RPMI8226 (cell line): ENCODE data around the gene STX1B.
"Not testable (repeated sequence)": the region's sequence is repeated elsewhere in the genome, so short reads cannot be mapped to it uniquely, and the experiment has no call there.

Source experiments
- DNase-seq: peaks from one replicate; pipeline ENCODE4 v3.0.0-alpha.2; 2015

The STX1B gene

DNA sequence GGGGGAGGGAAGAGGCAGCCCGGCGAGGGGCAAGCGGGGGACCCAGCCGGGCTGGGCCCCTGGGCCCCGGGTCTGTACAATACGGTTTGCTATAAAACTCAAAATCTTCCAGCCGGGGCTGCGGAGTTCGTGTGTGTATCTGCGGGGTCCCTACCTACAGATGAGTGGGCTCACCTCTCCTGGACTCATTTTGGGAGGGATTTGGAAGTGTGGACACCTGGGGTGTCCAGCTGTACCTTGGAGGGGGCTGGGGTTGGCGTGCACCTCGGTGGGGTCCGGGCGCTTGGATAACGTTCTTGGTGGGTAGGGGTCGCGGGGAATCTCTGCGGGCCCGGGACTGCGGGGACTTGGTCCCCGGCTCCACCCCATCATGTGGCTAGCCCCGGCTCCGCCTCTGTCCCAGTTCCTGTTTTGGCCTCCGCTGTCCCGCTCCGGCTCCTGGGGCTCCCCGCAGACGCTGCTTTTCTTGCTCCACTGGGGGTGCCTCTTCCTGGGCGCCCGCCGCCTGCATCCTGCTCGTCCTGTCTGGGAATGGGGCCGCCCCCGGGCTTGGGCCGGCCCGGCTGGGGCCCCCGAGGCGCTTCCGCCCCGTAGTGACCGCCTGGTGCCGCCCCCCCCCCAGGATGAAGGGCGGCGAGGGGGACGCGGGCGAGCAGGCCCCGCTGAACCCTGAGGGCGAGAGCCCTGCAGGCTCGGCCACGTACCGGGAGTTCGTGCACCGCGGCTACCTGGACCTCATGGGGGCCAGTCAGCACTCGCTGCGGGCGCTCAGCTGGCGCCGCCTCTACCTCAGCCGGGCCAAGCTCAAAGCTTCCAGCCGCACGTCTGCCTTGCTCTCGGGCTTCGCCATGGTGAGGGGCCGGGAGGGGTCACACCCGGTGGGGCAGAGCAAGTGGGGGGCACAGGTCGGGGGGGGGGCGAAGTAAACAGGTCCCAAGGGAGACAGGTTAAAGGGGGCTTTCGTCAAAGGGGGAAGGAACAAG, 61.5 kb downstream of the STX1B start, which contains the start of gene ORAI3:
ORAI3 (plus strand) TSS at position 402 of the 983 bp plus-strand sequence; CDS start at position 624, 222 bp downstream.
- peak; percentile 88 for DNase-seq

DNA sequence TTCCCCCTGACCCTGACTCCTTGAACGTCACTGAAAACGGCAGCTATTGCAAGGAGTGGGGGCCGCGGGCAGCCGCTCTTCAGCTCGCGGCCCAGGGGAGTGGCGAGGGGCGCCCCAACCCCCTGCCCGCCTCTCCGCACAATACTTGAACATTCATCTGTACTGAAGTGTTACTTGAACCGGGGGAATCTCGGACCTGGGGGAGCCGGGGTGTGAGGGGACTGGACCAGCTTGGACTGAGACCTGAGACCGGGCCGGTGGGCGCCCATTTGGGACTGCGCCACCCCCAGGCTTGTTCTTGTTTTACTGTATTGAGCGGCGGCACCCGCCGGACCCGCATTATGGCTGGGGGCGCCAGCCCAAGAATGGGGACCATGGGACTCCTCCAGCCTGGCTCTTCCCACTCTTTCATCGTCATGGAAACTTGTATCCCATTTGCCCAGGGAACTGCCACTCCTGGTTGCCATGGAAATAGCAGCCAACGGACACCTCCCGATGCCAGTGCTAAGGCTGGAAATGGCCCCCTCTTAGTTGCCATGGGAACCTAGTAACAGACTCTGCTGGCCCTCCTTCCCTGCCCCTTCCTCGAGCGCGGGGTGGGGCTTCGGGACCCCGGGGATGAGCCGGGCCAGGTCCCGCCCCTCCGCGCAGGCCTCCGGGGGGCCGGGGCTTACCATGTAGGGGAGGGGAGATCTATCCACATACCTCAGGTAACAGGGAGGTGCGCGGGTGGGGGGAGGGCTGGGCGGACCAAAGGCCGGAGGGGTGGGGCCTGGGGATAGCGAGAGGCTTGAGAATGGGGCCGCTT, 62.4 kb downstream of the STX1B start:
- DNase-seq, result no peak

DNA sequence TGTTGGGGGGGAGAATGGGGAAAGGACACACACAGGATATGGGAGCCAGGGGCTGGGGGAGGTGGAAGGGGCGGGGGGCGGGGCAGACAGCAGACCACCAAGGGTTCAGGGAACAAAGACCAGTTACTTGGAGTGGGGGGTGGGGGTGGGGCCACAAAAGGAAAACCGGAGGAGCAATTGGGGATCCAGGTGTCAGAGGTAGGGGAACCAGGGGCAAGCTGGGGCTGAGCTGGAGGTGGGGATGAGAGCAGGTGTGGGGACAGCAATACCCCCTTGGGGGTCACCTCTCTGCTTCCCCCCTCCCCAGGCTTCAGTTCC, 62.9 kb downstream of the STX1B start:
- no peak for DNase-seq

DNA sequence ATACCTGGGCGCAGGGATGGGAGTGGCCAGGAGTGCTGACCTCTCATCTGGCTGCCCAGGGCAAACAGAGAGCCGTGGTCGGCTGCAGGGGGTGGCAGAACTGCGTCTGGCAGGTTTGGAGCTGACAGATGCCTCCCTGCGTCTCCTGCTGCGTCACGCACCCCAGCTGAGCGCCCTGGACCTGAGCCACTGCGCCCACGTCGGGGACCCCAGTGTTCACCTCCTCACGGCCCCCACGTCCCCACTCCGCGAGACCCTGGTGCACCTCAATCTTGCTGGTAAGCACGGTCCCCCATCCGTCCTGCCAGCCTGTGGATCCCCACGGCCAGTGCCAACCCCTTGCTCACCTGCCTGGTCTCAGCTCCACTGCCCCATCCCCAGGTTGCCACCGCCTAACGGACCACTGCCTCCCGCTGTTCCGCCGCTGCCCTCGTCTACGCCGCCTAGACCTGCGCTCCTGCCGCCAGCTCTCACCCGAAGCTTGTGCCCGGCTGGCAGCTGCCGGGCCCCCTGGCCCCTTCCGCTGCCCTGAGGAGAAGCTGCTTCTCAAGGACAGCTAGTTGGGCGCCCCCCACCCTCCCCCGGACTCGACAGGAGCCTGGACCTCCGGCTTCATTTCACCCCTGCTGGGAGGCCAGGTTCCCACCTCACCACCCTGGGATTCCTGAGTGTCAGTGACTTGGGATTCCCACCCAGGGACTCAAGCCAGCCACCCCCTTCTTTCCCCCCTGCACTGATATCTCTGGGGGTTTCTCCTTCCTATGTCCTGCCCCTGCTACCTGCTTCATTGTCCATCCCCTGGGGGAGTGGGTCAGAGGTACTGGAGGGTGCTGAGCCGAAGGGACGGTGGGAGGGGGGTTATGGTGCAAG, 63.5 kb downstream of the STX1B start:
- DNase-seq, result no peak

DNA sequence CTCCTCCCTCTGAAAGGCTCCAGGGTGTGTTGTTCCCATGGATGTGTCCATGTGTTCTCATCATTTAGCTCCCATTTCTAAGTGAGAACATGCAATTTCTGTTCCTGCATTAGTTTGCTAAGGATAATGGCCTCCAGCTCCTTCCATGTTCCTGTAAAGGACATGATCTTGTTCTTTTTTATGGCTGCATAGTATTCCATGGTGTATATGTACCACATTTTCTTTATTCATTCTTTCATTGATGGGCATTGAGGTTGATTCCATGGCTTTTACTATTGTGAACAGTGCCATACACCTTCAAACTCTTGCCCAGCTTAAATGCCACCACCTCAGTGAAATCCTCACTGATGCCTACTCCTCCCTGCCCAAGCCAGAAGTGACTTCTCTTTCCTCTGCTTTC, 66.1 kb downstream of the STX1B start:
- DNase-seq, result no peak

DNA sequence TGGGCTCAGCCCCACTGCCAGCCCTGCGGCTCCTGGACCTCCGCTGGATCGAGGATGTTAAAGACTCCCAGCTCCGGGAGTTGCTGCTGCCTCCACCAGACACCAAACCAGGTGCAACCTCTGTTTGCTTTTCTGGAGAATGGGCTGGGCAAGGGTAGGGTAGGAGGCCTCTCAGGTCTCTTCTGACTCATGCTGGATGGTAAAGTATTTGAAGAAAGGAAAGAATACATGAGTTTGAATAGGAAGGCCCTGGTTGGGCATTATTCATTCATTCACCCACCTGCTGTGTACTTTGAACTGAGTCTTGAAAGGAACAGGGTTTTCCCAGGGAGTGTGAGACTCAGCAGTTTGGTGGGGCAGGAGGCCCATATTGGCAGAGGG, 68.0 kb downstream of the STX1B start:
- DNase-seq, result no peak

DNA sequence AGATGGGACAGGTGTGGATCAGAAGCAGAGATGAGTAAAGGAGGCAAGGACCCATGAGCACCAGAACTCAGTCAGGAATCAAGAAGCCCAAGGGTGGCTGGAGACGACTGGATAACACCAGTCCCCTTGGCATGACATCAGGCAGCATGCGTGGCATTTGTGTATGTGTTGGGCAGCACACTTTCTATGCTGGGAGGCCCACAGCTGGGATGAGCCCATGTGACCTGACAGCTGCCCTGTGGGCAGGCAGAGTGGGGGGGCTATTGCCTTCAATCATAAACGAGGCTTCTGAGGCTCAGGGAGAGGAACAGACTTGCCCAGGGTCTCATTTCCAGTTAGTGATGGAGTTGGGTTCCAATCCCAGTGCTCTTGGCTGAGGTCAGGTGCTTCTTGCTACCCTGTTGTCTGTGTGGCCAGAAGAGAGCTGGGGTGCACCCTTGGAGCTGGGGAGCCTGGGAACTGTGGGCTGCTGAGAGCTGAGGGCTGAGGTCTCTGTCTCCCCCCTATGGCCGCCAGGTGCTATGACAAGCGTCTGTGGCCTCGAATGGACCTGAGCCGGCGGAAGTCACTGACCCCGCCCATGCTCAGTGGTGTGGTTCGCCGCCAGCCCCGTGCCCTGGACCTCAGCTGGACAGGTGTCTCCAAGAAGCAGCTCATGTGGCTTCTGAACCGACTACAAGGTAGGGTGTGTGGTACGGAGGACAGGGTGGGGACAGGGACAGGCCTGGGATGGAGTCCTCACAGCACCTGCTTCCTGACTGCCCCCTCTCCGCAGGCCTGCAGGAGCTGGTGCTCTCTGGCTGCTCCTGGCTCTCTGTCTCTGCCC, 68.6 kb downstream of the STX1B start:
- peak; percentile 87 for DNase-seq

DNA sequence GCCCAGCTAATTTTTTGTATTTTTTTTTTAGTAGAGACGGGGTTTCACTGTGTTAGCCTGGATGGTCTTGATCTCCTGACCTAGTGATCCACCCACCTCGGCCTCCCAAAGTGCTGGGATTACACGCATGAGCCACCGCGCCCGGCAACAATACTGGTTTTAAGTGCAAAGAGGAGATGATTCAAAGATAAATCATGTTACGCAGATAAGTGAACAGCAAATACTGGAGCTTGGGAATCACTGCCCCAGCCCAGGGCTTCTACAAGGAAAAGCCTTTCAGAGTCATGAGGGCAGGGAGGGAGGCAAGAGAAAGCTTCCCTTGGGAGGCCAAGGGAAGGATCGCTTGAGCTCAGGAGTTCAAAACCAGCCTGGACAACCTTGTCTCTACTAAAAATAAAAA, 70.9 kb downstream of the STX1B start:
- DNase-seq, result not testable (repeated sequence)
